T-helper 2 cell (primary cell): Measurements from ENCODE around the gene RPA1.
"Not testable (repeated sequence)": the region's sequence is repeated elsewhere in the genome, so short reads cannot be mapped to it uniquely, and the experiment has no call there.

Experiments used
- DNase-seq, 5 experiments: peaks; one replicate each; pipeline versions ENCODE4 v3.0.0 to v3.0.0-alpha.2; 2012 to 2022

The RPA1 gene

DNA sequence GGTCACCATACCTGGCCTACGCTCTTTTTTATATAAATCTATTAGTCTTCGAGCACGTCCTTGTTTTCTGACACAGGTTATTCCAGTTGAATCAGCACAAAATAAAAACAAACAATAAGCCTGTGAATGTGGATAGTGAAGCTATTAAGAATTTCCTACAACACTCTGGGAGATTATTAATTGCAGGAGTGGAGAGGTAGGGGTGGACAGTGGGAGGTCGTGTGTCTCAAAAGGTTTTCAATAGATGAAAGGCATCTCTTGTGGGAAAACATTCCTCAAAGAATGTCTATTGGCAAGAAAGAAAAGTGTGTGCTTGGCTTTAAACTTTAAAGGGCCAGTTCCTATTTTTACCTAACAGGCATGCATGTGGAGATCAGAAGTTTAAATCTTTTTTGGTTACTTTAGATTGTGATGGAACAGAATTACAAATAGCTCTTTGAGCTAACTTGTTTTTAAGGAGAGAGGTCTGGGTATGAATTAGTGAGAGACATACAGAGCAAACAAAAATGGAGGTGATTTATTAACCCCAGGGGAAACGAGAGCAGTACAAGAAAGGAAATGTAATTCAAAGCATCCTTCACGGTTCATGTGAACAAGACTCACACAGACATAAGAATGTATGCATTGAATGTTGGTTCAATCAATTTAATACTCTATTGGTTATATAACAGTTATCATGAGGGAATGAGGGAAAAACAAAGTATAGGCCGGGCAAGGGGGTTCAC, 9.1 kb upstream of the RPA1 start:
- no peak for DNase-seq

DNA sequence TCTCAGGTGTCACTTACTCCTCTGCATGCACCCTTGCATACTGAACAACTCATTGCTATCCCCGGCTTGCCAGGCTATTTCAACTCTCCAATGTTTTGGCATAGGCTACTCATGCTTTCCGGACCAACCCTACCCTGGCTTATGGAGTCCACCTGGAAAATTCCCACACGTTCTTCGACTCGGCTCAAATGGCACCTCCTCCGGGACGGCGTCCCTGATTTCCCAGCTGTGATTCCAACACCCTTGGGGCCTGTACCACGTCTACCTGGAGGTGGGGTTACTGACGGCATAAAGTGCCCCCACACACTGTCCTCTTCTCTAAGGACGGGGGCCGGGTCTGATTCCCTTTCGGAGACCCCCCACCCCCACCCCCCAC, 601 bp upstream of the RPA1 start:
- DNase-seq, result no peak

DNA sequence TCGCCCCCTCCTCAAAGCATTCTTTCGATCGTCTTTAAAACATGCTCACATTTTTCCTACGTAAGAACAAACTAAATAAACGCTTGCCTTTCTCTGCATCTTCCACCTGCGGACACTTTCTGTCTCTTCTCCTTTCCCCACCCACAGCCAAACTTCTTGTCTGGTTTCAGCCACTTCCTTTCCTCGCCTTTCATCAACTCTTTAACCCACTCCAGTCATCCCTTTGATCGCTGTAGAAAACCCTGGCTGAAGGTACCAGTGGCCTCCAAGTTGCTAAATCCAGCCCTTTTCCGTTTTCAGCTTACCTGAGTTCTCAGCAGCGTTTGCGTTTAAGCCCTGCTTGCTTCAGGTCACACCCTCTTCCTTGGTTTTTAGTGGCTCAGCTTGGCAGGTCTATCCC, 483 bp downstream of the RPA1 start:
- DNase-seq, result peak in 2 of 5 experiments; percentile 27 to 31

DNA sequence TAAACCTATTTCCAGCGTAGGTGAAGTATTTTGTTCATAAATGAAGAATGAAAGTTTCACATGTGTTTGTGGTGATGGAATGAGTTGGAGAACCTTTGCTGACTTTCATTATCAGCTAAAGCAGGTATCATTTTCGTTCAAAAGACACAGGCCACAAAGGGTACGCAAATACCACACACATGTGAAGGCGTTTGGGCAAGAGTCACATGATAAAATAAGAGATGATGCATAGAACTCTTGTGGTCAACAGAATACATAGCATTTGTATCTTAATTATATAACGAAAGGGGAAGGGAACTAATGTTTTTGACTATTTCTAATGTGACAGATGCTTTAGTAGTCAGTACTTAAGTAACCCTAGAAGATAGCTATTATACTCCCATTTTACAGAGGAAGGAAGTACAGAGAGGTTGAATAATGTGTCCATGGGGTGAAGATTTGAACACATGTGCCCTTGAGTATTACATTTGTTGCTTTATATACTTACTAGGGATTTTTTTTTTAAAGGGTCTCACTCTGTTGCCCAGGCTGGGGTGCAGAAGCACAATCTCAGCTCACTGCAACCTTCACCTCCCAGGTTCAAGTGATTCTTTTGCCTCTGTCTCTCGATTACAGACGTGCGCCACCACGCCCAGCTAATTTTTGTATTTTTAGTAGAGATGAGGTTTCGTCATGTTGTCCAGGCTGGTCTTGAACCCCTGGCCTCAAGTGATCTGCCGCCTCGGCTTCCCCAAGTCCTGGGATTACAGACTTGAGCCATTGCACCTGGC, 4.8 kb downstream of the RPA1 start:
- DNase-seq, result peak in 1 of 5 experiments; percentile 81

DNA sequence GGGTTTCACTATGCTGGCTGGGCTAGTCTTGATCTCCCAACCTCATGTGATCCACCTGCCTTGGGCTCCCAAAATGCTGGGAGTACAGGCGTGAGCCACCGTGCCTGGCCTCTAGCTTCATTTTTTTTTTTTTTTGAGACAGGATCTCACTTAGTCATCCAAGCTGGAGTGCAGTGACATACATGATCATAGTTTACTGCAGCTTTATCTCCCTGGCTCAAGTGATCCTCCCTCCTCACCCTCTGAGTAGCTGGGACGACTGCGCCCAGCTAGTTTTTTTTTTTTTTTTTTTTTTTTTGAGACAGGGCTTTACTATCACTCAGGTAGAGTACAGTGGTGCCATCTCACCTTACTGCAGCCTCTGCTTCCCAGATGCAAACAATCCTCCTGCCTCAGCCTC, 9.7 kb downstream of the RPA1 start:
- DNase-seq, result no peak

DNA sequence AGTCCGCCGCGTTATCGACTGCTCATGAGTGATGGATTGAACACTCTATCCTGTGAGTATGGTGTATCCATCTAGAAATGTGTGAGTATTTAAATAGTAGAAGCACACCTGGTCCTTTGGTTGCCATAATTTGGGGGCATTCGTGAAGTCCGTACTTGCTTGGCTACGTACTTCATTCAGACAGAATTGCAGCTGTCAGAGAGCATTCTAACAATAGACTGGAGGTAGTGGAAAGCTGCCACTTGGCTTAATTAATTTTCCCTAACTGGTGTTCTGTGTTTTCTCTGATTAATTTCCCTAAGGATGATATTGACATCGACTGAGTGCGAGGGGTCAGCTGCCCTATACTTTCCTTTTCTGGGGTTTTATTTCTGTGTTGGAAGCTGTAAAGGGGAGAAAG, 14.1 kb downstream of the RPA1 start:
- no peak for DNase-seq

DNA sequence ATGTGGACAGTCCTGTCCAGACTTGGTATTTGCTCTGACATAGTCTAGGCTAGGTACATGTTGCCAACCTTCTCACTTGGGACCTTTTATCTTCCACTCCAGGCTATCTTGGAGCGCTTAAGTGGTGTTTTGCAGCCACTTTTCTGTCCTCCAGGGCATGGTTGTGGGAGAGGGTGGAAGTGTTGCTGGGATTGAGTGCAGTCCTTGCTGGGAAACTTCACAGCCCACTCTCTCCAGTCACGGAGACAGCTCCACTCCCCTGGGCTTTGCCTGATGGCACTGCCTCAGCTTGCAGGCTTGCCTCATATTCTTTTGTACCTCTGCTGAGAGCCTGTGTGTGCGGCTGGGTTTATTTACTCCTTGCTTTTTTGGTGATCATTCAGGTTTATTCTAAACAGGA, 17.4 kb downstream of the RPA1 start:
- no peak for DNase-seq

DNA sequence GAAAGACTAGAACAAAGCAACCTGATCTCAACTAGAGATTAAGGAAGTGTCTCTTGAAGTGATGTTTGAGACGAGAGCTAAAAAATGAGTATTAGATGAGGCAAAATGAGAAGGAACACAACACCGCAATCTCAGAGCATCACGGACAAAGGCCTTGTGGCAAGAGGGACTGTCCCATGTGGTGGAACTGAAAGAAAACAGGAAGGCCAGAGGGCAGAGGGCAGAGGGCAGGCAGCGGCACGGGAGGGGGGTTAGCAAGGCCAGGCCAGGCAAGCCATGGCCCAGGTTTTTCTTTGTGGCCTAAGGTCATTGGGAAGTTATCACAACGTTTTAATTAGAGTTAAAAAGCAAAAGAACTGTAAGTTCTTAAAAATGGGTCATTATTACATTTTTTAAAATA, 22.5 kb downstream of the RPA1 start:
- peak in 1 of 5 experiments; percentile 47 for DNase-seq

DNA sequence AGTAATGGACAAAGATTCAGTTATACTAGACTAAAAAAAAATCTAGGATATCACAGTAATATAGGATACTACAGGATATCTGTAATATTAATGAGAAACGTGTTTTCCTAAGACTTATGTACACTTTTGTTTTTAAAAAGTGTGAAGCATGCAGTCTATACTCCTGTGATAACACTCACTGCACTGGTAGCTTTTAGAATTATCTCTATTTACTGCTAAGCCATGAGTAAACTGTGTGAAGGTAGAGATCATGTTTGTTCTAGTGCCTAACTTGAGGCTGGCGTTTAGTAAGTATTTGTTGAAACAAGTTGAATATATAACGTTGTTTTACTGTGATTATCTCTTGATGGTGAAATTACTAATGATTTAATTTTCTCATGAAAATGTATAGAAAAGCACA, 23.9 kb downstream of the RPA1 start:
- DNase-seq, result no peak

DNA sequence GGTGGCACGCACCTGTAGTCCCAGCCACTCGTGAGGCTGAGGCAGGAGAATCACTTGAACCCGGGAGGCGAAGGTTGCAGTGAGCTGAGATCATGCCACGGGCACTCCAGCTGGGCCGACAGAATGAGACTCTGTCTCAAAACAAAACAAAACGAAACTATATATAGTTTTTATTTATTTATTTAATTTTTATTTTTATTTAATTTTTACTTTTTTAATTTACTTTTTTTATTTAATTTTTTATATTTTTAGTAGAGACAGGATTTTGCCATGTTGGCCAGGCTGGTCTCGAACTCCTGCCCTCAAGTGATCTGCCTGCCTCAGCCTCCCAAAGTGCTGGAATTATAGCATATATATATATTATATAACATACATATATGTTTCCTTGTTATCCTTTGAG, 26.7 kb downstream of the RPA1 start:
- DNase-seq, result not testable (repeated sequence)

DNA sequence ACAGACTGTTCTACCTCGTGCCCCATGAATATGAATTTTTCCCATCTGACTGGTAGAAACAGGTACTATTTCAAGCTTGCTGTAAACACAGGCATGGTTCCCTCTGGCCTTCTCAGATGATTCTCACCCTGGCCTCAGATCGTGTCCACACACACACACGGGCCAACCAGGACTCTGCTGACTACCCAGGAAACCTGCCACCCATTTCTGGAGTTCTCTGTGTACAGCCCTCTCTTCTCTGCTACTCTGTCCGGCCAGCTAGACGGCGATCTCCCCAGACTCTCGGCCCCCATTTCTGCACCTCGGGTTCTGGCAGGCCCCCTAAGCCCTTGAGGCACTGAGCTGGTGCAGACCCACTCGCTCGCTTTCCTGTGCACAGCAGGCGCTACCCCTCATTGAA, 31.2 kb downstream of the RPA1 start:
- no peak for DNase-seq

DNA sequence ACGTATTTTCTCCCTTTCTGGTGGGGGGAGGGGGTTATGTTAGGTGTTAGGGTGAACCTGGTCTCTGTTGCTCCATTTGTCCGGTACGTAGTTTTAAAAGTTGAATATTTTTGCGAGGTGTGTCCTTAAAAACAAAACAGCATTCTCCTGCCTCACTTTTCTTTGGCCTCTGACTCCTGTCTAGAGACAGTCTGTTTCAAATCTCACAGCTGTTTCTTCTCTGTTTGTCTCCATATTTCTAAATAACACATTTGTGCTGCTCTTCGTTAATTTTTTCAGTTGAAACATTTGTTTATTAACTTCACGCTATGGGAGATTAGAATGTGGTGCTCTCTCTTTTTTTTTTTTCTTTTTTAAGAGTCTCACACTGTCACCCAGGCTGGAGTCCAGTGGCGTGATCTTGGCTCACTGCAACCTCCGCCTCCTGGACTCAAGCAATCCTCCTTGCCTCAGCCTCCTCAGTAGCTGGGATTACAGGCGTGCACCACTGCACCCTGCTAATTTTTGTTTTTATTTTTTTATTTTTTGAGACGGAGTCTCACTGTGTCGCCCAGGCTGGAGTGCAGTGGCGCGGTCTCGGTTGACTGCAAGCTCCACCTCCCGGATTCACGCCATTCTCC, 31.7 kb downstream of the RPA1 start:
- DNase-seq, result no peak

DNA sequence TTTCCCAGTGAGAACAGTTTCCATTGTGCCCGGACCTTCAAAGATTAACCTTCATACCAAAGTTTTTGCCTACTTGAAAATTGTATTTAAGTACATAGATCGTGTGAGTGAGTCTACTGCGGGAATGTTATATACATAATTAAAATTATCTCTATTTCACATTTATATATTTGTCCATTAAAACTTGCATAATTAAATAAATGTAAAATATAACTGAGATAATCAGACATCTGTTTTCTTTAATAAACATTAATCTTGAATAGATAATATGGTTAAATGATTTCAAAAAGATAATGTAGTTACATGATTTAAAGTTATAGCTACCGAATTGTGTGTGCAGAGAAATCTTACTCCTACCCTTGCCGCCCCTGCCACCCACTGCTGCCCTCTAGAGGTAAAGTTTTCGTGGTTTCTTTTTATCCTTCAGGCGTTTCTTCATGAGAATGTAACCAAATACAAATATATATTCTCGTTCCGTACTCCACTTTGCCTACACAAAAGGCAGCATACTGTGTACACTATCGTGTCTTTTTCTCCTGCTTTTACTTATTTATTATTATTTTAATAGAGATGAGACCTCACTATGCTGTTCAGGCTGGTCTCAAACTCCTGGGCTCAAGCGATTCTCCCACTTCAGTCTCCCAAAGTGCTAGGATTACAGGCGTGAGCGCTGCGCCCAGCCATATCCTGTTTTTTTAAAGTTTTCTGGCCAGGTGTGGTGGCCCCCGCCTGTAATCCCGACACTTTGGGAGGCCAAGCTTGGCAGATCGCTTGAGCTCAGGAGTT, 35.6 kb downstream of the RPA1 start:
- DNase-seq, result peak in 4 of 5 experiments; percentile 10 to 61 (median 36)

DNA sequence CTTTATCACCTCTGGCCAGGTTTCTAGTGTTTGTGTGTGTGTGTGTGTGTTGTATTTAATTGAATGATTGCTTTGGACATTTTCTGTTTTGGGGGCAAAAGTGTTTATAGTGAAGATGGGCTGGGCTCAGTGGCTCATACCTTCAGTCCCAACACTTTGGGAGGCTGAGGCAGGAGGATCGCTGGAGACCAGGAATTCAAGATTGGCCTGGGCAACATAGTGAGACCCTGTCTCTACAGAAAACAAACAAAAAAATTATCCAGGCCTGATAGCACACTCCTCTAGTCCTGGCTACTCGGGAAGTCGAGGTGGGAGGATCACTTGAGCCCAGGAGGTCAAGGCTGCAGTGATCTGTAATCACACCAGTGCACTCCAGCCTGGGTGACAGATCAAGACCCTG, 37.5 kb downstream of the RPA1 start:
- no peak for DNase-seq

DNA sequence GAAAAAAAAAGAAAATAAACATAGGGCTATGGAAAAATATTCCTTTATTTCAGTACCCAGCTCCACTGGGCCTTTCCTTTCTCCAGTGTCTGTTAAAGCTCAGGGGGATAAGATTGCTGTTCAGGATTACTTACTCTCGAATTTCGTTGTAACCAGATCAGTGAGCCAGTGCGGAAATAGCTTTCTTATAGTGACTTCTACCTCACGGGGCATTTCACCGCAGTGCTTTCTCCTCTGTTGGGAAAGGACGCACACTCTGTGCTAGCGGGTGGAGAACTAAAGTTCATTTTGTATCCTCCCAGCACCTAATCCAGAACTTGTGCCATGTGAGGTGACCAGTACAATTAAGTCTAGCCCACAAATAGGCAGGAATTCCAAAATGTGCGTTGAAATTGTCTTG, 38.3 kb downstream of the RPA1 start:
- no peak for DNase-seq

DNA sequence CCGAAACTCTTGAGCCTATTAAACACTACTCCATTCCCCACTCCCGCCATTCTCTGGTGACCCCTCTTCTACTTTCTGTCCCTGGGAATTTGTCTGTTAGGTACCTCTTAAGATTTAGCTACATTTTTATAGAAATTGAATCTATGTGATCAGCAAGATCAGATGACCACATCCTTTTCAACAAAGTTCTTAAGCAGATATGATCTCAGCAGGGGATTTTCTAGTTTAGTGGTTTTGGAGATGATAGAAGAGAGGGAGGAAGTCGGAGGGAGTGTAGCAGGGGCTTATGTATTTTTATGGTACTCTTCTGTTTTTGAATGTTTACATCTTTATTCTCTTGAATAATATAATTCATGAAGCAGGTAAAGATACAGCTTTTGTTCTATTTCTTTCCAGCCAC, 40.8 kb downstream of the RPA1 start:
- peak in 2 of 5 experiments; percentile 54 to 87 for DNase-seq

DNA sequence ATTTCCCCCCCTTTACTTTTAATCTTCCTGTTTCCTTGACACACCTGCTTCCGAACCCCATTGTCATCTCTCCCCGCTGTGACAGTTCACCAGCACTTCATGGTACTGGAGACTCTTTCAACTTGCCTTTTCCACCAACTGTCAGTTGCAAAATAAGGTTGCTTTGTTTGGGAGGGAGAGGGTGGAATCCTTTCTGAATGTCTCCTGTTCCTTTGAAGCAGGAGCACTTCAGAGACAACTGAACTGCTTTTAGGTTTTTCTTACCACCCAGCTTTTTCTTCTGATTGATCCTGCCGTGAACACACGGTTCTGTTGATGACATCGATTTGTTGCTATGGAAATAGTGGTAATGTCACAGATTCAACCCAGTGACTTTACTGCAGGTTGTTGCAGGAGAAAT, 42.0 kb downstream of the RPA1 start:
- DNase-seq, result peak in 3 of 5 experiments; percentile 11 to 45 (median 30)

DNA sequence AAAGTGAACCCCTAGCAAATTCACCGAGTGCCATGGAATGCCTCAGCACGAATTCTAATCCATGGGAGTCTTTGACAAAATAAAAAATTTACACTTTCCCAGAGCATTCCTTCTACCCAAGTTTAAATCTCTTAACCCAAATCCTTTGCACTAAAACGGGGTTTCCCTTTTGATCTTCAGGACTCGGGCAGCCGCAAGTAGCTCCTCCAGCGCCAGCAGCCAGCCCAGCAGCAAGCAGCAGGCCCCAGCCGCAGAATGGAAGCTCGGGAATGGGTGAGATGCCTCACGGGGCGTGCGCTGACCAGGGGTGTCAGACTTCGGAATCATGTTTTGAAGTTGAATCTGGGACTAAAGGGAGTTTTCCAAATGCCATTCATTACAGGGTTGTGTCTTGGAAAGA, 42.4 kb downstream of the RPA1 start:
- no peak for DNase-seq

DNA sequence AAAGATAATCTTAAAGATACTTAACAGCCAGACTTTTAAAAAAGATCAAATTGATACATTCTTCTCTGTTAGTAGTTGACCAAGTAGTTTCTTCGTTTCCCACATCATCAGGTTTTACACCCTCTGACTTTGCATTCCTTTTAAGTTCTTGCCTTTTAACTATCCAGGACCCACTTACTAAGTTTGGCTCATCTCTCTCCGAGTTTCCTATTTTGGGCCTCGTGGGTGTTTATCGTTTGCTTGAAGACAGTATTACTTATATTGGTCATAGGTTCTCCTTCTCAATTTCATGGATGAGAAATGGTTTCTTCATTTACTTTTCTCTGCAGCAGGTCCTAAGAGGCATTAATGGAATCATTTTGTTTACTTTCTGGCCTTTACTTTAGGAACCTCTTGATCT, 43.2 kb downstream of the RPA1 start:
- DNase-seq, result no peak

DNA sequence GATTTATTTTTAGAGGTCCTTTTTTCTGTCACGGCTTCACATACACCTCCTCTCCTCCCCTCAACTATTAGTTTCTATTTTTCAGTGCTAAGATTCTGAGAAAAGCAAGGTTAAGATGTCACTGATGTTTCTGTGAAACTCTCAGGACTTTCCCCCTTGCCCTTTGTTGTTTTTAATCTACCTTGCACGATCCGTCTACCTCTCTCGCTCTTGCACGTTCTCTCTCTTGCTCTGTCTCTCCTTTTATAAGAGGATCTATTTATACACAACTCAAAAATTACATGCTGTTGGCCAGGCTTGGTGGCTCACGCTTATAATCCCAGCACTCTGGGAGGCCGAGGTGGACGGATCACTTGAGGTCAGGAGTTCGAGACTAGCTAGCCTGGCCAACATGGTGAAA, 43.6 kb downstream of the RPA1 start:
- DNase-seq, result peak in 1 of 5 experiments; percentile 68

DNA sequence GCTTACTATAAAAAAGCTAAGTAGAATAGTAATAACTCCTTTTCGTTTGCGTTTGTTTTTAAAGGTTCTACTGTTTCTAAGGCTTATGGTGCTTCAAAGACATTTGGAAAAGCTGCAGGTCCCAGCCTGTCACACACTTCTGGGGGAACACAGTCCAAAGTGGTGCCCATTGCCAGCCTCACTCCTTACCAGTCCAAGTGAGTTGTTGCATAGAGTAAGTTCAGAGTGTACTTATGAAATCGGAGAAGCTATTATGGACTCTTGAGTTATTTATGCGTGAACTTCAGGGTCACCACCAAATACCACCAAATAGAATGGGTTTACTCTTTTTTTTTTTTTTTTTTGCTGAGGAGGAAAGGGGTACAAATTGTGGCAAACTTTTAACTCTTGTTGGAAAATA, 45.8 kb downstream of the RPA1 start:
- DNase-seq, result no peak

DNA sequence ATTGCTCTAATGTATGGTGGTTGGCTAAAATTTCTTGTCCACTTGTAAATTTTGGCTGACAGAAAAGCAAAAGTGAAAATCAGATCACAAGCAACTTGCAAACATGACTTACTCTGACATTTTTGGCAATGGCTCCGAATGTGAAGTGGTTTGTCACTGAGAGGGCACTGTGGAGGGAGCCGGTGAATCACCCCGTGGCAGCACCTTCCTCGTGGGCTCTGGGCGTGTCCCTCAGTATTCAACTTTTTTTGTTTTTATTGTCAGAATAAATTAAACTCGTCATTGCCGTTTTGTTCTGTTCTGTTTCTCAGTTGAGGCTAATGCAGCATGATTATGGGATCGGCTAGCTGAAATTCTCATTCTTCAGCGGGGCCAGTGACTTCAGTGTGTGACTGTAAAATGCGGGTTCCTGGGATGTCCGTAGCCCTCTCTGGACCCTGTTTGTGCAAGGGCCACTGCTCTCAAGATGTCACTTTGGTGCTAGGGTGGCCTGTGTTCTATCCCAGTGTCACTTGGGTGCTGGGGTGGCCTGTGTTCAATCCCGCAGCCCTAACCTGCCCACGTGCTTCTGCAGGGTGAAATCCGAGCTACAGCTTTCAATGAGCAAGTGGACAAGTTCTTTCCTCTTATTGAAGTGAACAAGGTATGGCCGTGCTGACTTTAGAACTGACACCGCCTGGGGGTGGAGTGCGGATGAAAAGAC, 48.8 kb downstream of the RPA1 start:
- no peak for DNase-seq
